Measurements from ENCODE around the gene ZC3H11A. TPM values are rescaled to one million over a fixed set of nuclear protein-coding genes. Genes with fewer than 3 reads are reported as not detected.

The ZC3H11A gene
- total and polyA plus RNA-seq, 11 donors: 25.6 to 54.2 (median 42.2) TPM

- DNase-seq (no peak), ATAC-seq (no peak)
- no peak overlapping the region for H3K27ac ChIP-seq
- intact Hi-C loops (cut with DNase I): loop anchor here in 2 of 10 donors (10.0 kb wide), 2 partner anchors 153 to 273 kb away; partner anchors contain the start of gene ATP2B4 (in 1 of the 2)
- H3K9me3 ChIP-seq: no peaks in the 10 kb centered on the region
- peaks cover 0 to 3% (median 0%) of the 10 kb centered on the region in 12 donors for H3K4me1 ChIP-seq
- H3K36me3 ChIP-seq: peaks cover 0 to 4% (median 0%) of the 10 kb centered on the region in 9 donors
- TF ChIP-seq POLR2A (IDR thresholded peaks at IDR 0.05) (no peak), CTCF (IDR thresholded peaks at IDR 0.05) (no peak)
- H3K4me3 ChIP-seq: no peak overlapping the region
- no peaks in the 10 kb centered on the region for H3K27me3 ChIP-seq
- 71 to 84% (median 79%) methylated on average over 3 of the region's 3 CpGs for WGBS, 4 donors
These were observed 17.8 kb upstream of the ZC3H11A start for GRCh38 chr1:203777596-203777995.

- TF ChIP-seq POLR2A (IDR thresholded peaks at IDR 0.05) (no peak), CTCF (IDR thresholded peaks at IDR 0.05) (no peak)
- H3K36me3 ChIP-seq: peaks cover 0 to 4% (median 0%) of the 10 kb centered on the region in 9 donors
- H3K4me3 ChIP-seq: no peak overlapping the region
- intact Hi-C loops (cut with DNase I): loop anchor here in 2 of 10 donors (10.0 kb wide), 2 partner anchors 153 to 273 kb away; partner anchors contain the start of gene ATP2B4 (in 1 of the 2)
- ATAC-seq: no peak
- H3K27me3 ChIP-seq: no peaks in the 10 kb centered on the region
- H3K9me3 ChIP-seq: no peaks in the 10 kb centered on the region
- 63 to 77% (median 66%) methylated on average over 3 of the region's 3 CpGs for WGBS, 4 donors
- no peak overlapping the region for H3K27ac ChIP-seq
- H3K4me1 ChIP-seq: peaks cover 0 to 3% (median 0%) of the 10 kb centered on the region in 12 donors
- no peak for DNase-seq
These were observed 17.3 kb upstream of the ZC3H11A start for GRCh38 chr1:203778146-203778545.

GRCh38 chr1:203778789-203779188 is 16.6 kb upstream of the ZC3H11A start:
- WGBS, 4 donors: 80 to 90% (median 86%) methylated on average over 4 of the region's 4 CpGs
- ATAC-seq (no peak), DNase-seq (no peak)
- H3K4me1 ChIP-seq: peaks cover 0 to 3% (median 0%) of the 10 kb centered on the region in 12 donors
- no peaks in the 10 kb centered on the region for H3K9me3 ChIP-seq
- peaks cover 0 to 4% (median 0%) of the 10 kb centered on the region in 9 donors for H3K36me3 ChIP-seq
- H3K27me3 ChIP-seq: no peaks in the 10 kb centered on the region
- H3K4me3 ChIP-seq: no peak overlapping the region
- intact Hi-C loops (cut with DNase I): loop anchor here in 2 of 10 donors (10.0 kb wide), 2 partner anchors 154 to 274 kb away; partner anchors contain the start of gene ATP2B4 (in 1 of the 2)
- TF ChIP-seq POLR2A (IDR thresholded peaks at IDR 0.05) (no peak), CTCF (IDR thresholded peaks at IDR 0.05) (no peak)
- no peak overlapping the region for H3K27ac ChIP-seq

GRCh38 chr1:203781962-203782361 is 13.5 kb upstream of the ZC3H11A start:
- WGBS, 4 donors: 90 to 93% (median 92%) methylated on average over 7 of the region's 7 CpGs
- Histone ChIP-seq H3K27ac (no peak overlapping the region), H3K9me3 (no peaks in the 10 kb centered on the region), H3K4me3 (no peak overlapping the region), H3K4me1 (no peaks in the 10 kb centered on the region), H3K36me3 (no peaks in the 10 kb centered on the region), H3K27me3 (no peaks in the 10 kb centered on the region)
- ATAC-seq (no peak), DNase-seq (no peak)
- intact Hi-C loops (cut with DNase I): no loop called here
- TF ChIP-seq POLR2A (IDR thresholded peaks at IDR 0.05): no peak
- TF ChIP-seq CTCF (IDR thresholded peaks at IDR 0.05): no peak
